HepG2 (cell line): ENCODE data around the gene PEAK3. TPM values are rescaled to one million over a fixed set of nuclear protein-coding genes. Genes with fewer than 3 reads are reported as not detected.

ENCODE experiments used
- ATF2 ChIP-seq: sonication (generic); formaldehyde crosslinking; IDR thresholded peaks from 2 replicates; pipeline ENCODE4 v1.4.0; 2020; ENCODE audit warnings: missing genetic modification reagents
- ERF ChIP-seq: IDR thresholded peaks from 2 replicates; pipeline ENCODE4 v1.6.1; 2018; ENCODE audit warnings: missing biosample characterization, missing genetic modification reagents
- FOXO4 ChIP-seq: sonication (generic); formaldehyde crosslinking; conservative IDR thresholded peaks from 2 replicates; pipeline ENCODE4 v1.8.1; 2023; ENCODE audit warnings: missing genetic modification reagents
- HDAC1 ChIP-seq: sonication (generic); formaldehyde crosslinking; IDR thresholded peaks from 2 replicates; pipeline ENCODE4 v1.5.1; 2020; ENCODE audit warnings: mild to moderate bottlenecking, missing genetic modification reagents
- MNT ChIP-seq: fragments of 450-650 bp; IDR thresholded peaks from 2 replicates; pipeline ENCODE4 v1.6.1; 2016
- NFIB ChIP-seq: sonication (generic); formaldehyde crosslinking; IDR thresholded peaks from 2 replicates; pipeline ENCODE4 v1.9.0; 2021; ENCODE audit warnings: missing genetic modification reagents, mild to moderate bottlenecking, borderline replicate concordance
- NKX3-1 ChIP-seq: sonication (generic); formaldehyde crosslinking; IDR thresholded peaks from 2 replicates; pipeline ENCODE4 v1.5.0; 2020; ENCODE audit warnings: missing genetic modification reagents
- RXRB ChIP-seq: IDR thresholded peaks from 2 replicates; pipeline ENCODE4 v1.6.1; 2016; ENCODE audit warnings: borderline replicate concordance, missing genetic modification reagents, missing compliant biosample characterization
- SSRP1 ChIP-seq: IDR thresholded peaks from 2 replicates; pipeline ENCODE4 v1.6.1; 2016; ENCODE audit warnings: control low read depth
- TEAD2 ChIP-seq: sonication (generic); formaldehyde crosslinking; IDR thresholded peaks from 2 replicates; pipeline ENCODE4 v1.9.0; 2021; ENCODE audit warnings: missing genetic modification reagents
- XRCC5 ChIP-seq: fragments of 200-400 bp; formaldehyde crosslinking; optimal IDR thresholded peaks from 2 replicates; pipeline ENCODE3; 2017; ENCODE audit warnings: mild to moderate bottlenecking, low read length
- ZMAT5 ChIP-seq: sonication (generic); formaldehyde crosslinking; IDR thresholded peaks from 2 replicates; pipeline ENCODE4 v1.5.0; 2020; ENCODE audit warnings: mild to moderate bottlenecking, low read depth, missing genetic modification reagents, borderline replicate concordance
- ZNF451 ChIP-seq: sonication (generic); formaldehyde crosslinking; IDR thresholded peaks from 2 replicates; pipeline ENCODE4 v1.5.0; 2020; ENCODE audit warnings: mild to moderate bottlenecking, missing genetic modification reagents
- ZNF501 ChIP-seq: sonication (generic); formaldehyde crosslinking; IDR thresholded peaks from 2 replicates; pipeline ENCODE4 v1.5.1; 2020; ENCODE audit warnings: mild to moderate bottlenecking, moderate library complexity, missing genetic modification reagents
- ZNF530 ChIP-seq: sonication (generic); formaldehyde crosslinking; IDR thresholded peaks from 2 replicates; pipeline ENCODE4 v1.5.0; 2020; ENCODE audit warnings: low read depth, mild to moderate bottlenecking, missing genetic modification reagents
- ZNF562 ChIP-seq: sonication (generic); formaldehyde crosslinking; IDR thresholded peaks from 2 replicates; pipeline ENCODE4 v1.8.0; 2022; ENCODE audit warnings: missing genetic modification reagents, borderline replicate concordance
- ZNF598 ChIP-seq: sonication (generic); formaldehyde crosslinking; IDR thresholded peaks from 2 replicates; pipeline ENCODE4 v1.5.1; 2020; ENCODE audit warnings: mild to moderate bottlenecking, missing genetic modification reagents, borderline replicate concordance
- ZNF749 ChIP-seq: sonication (generic); formaldehyde crosslinking; IDR thresholded peaks from 2 replicates; pipeline ENCODE4 v1.8.0; 2022; ENCODE audit warnings: mild to moderate bottlenecking, missing genetic modification reagents, moderate library complexity, borderline replicate concordance
- ZNF780A ChIP-seq: sonication (generic); formaldehyde crosslinking; IDR thresholded peaks from 2 replicates; pipeline ENCODE4 v1.8.0; 2022; ENCODE audit warnings: mild to moderate bottlenecking, missing genetic modification reagents, moderate library complexity
- ZNF781 ChIP-seq: sonication (generic); formaldehyde crosslinking; IDR thresholded peaks from 2 replicates; pipeline ENCODE4 v1.5.1; 2020; ENCODE audit warnings: borderline replicate concordance, mild to moderate bottlenecking, missing genetic modification reagents; ENCODE audit errors: not compliant biosample characterization
- ZXDC ChIP-seq: sonication (generic); formaldehyde crosslinking; IDR thresholded peaks from 2 replicates; pipeline ENCODE4 v1.5.0; 2020; ENCODE audit warnings: mild to moderate bottlenecking, missing genetic modification reagents
- polyA plus RNA-seq, 8 experiments: library from polyadenylated mRNA; depleted of rRNA in 3 of 8; stranded (reverse) in 7 of 8; unstranded in 1 of 8; fragments of >200 nt; fragmentation: Illumina TruSeq in 4 of 8; extraction: Trizol in 4 of 8; gene quantifications; 2 replicates each; pipeline versions ENCODE4 v1.2.1 to v1.2.3, GENCODE V29; 2011 to 2016; ENCODE audit warnings: low read depth in 4 of 8, missing spikeins in 1 of 8, mixed read lengths in 1 of 8; ENCODE audit not compliant: insufficient read depth in 1 of 8
- total RNA-seq, 5 experiments: library from RNA; depleted of rRNA; stranded (reverse); fragments of >200 nt; fragmentation: Illumina TruSeq; extraction: Trizol; gene quantifications; 2 replicates each; pipeline ENCODE4 v1.2.3, GENCODE V29; 2016; ENCODE audit warnings: low read depth in 1 of 5

Gene PEAK3
- total and polyA plus RNA-seq, 2 of the 13 experiments (the other 11 are each of a cell fraction or from before 2014, with no cell fraction given), result not detected

- TF ChIP-seq ZMAT5 (no peak), ZNF749 (CRISPR knock-in tag) (peak; percentile 51; the same call in 1 of the 2 replicates), RXRB (CRISPR knock-in tag) (0 out of 2 replicates have a peak, but pooled peaks have one; percentile 52), XRCC5 (no peak), ERF (CRISPR knock-in tag) (peak; percentile 91), NKX3-1 (peak; percentile 46; the same call in 1 of the 2 replicates), NFIB (CRISPR knock-in tag) (no peak), ZNF781 (CRISPR knock-in tag) (no peak), ZNF598 (CRISPR knock-in tag) (peak; percentile 83; the same call in 1 of the 2 replicates), ZXDC (CRISPR knock-in tag) (peak; percentile 85), ZNF451 (CRISPR knock-in tag) (no peak), ZNF562 (CRISPR knock-in tag) (no peak), ATF2 (CRISPR knock-in tag) (peak; percentile 81; the same call in 1 of the 2 replicates), HDAC1 (peak; percentile 78), ZNF501 (peak; percentile 82), SSRP1 (no peak), FOXO4 (CRISPR knock-in tag) (no peak), TEAD2 (CRISPR knock-in tag) (no peak), ZNF780A (no peak), MNT (peak; percentile 73), ZNF530 (CRISPR knock-in tag) (no peak)
These were observed 12.5 kb downstream of the PEAK3 start (continued) for GRCh38 chr19:2269244-2270156.
